ENCODE data around the gene COMMD1. TPM values are rescaled to one million over a fixed set of nuclear protein-coding genes. Genes with fewer than 3 reads are reported as not detected.
"Not testable (repeated sequence)": the region's sequence is repeated elsewhere in the genome, so short reads cannot be mapped to it uniquely, and the experiment has no call there.

The COMMD1 gene
- polyA plus RNA-seq, 1 donor = 43.4 TPM

DNA sequence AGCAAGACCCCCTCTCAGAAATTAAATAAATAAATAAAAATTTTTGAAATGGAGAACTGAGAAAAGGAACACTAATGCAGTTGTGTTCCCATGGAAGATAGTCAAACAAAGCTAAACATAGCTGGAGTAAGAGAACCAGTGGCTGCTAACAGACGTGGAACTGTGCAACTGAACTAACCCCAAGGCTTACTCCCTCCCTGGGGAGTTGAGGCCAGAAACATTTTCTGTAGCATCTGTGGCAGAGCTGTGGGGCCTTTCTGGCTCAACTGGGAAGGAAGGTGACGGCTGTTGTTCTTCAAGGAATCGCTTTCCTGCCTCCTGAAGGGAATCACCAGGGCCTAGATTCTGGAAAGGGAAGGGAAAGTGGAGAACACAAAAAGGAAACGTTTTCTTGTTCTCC, 236.6 kb downstream of the COMMD1 start:
- DNase-seq = no peak

DNA sequence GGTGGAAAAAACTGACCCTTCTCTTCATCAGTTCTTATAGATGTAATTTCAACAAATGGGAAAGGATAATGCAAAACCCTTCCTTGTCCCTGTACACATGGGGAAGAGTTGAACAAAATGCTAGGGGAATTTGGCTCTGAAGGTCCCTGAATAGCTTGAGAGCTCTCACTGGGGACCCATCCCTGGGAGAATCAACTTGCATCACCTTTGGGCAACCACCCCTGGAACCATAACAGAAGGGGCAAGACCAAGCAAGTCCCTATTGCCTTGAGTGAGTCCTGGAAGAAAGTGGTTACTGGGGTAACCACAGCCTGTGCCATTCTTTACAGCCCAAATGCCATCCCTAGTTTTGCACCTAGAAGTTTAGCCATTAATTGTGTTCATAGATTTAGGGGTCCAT, 238.2 kb downstream of the COMMD1 start:
- DNase-seq = no peak

DNA sequence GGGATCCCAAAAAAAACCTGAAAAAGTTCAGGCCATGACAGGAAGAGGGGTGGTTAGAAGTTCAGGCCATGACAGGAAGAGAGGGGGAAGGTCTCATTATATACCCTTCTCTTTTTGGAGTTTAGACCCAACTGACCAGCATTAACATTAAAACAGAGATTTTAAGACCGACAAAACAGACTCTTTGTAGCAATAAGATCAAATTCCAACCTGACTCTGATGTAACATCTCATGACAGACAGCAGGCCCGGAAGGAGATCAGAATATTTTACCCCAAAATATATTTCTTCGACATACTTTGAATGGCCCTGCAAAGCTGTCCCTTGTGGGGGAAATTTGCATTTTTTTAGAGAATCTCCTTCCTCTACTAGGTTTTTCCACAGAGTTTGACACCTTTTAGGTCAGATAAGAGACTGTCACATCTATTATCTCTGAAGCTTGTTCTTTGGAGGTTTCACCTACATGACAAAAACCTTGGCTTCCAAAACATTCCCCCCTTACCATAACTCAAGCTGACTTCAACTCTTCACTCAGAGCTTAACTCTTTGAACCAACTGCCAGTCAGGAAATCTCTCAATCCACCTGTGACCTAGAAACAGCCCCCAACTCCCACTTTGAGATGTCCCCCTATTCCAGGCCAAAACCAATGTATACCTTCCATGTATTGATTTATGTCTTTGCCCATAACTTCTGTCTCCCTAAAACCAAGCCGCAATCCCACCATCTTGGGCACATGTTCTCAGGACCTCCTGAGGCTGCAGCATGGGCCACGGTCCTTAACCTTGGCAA, 239.4 kb downstream of the COMMD1 start:
- no peak for DNase-seq

GRCh38 chr2:62145478-62146100, 240.1 kb downstream of the COMMD1 start:
- no peak for DNase-seq

GRCh38 chr2:62146790-62147189, 241.3 kb downstream of the COMMD1 start:
- DNase-seq = not testable (repeated sequence)

DNA sequence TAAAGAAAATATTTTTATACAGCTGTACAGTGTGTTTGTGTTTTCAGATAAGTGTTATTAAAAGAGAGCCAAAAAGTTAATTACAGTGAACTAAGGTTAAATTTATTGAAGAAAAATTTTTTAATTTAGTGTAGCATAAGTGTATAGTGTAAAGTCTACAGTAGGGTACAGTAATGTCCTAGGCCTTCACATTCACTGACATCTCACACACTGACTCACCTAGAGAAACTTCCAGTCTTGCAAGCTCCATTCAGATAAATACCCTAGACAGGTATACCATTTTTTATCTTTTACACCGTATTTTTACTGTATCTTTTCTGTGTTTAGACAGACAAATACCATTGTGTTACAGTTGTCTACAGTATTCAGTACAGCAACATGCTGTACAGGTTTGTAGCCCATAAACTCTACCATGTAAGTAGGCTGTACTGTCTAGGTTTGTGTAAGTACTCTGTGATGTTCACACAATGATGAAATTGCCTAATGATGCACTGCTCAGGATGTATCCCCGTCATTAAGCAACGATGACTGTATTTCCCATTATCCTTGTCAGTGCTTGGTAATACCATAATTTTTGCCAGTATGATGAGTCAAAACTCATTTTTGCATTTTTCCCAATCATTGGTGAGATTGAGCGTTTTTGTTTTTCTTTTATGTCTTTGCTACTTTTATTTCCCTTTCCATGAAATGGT, 242.3 kb downstream of the COMMD1 start:
- DNase-seq = no peak

GRCh38 chr2:62149708-62150107, 244.2 kb downstream of the COMMD1 start:
- DNase-seq = no peak

GRCh38 chr2:62150597-62151305, 245.3 kb downstream of the COMMD1 start:
- DNase-seq = no peak

GRCh38 chr2:62151306-62151638, 245.8 kb downstream of the COMMD1 start:
- no peak for DNase-seq

GRCh38 chr2:62152000-62152399, 246.5 kb downstream of the COMMD1 start:
- DNase-seq = no peak

GRCh38 chr2:62156861-62157496, 251.5 kb downstream of the COMMD1 start:
- no peak for DNase-seq

- DNase-seq = no peak
Observed at GRCh38 chr2:62158444-62159121, 253.1 kb downstream of the COMMD1 start.

GRCh38 chr2:62160691-62161090, 255.2 kb downstream of the COMMD1 start:
- not testable (repeated sequence) for DNase-seq

DNA sequence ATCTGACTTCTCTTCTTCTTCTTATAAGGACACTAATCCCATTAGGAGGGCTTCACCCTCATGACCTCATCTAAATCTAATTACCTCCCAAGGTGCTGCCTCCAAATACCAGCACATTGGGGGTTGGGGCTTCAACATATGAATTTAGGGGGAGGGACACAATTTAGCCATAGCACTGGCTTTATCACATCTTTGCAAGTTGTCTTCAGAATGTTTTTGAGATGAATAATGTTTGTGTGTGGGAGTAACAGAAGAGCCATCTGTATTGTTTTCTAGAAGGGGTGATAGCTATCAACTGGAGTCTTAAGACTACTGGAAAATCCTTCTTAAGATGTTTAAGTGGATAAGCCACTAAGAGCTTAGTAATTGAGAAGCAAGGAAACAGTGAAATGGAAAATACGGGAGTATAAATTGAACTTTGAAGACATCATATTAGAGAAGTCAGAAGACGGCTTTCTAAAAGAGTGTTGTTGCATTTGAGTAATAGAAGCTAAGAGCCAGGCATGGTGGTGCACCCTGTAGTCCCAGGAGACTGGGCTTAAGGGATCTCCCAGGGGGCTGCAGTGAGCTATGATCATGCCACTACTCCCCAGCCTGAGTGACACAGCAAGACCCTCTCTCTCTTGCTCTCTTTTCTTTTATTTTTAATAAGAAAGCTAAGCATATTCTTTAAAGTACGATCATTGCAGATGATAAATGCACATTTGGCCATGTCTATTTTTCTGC, 257.8 kb downstream of the COMMD1 start:
- no peak for DNase-seq

DNA sequence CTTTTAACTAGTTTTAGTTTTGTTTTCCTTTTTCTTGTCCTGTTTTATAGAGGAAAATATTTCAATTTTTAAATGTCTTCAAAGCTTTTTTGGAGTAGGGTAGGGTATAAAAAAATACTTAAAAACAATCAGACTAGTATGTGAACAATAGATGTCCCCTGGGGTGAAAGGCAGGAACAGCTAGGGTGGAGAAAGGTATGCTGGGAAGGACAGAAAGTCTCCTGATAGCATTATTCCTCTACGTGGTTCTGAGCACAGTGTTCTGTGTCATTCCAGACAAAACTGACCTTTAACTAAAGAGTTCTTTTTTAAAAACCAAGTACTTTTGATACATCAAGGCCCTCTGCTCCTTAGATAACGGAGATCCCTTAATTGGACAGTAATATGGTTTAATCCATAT, 258.4 kb downstream of the COMMD1 start:
- DNase-seq = no peak

GRCh38 chr2:62175728-62176127, 270.3 kb downstream of the COMMD1 start:
- no peak for DNase-seq

- no peak for DNase-seq
Observed at GRCh38 chr2:62176801-62177200, 271.3 kb downstream of the COMMD1 start.

DNA sequence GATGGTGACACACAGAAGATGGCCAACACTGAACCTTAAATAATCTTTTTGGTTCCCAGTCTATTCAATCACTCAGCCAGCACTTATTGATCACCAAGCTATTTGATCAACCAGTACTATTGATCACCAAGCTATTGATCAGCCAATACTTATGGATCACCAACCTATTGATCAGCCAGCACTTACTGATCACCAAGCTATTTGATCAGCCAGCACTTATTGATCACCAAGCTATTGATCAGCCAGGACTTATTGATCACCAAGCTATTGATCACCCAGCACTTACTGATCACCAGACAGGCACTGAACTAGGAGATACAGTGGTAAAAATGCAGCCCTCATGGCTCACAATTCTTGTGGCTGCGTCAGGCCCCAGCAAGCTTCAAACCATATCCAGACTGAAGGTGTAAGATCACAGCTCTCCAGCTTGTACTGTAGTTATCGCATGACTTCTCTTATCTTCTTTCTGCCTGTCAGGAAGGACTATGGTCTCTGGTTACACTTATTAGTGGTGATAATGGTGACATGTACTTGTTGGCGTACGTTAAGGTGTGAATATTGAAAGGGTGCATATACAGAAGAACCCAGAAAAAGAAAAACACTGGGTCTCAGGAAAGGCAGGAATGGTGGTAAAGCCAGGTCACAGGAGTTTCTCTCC, 272.0 kb downstream of the COMMD1 start:
- no peak for DNase-seq

DNA sequence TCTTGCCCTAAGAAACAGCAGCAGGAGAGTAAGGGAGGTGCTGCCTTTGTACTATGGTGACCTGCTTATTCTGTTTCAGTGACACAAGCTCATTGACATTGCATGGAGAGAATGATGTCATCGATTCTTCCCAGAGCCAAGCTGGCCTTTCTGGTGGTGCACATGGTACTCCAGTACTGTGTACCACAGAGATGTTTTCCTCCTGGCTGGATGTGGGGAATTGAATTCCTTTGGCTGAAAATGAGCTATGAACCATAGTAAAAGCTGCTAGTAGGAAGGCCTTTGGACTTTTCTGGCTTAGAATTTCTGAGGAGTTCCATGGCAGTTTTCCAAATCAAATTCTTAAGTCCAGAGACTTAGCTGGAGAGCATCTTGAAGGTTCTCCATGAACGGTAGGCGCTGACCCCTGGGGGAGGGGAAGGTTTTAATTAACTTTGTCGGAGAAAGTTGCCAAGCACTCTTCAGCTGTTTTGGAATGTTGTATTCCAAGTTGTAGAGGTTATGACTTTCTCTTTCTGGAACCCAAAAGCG, 273.3 kb downstream of the COMMD1 start:
- DNase-seq = peak; percentile 71

DNA sequence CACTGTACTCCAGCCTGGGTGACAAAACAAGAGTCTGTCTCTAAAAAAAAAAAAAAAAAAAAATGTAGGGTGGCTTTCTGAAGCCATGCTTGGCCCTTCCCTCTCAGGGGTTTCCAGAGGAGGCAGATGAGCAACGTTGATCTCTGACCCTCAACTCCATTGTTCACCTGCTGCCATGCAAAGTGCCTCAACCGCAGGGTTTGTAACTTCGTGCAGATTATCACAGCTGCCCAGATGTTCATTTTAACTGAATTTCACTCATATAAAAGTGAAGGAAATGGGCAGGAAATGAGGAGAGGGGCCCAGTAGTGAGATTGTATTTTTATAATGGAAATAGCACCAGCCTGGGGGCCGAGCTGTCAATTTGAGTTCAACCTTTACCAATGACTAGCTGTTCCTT, 275.5 kb downstream of the COMMD1 start:
- DNase-seq = no peak

- no peak for DNase-seq
Observed at GRCh38 chr2:62181843-62182242, 276.4 kb downstream of the COMMD1 start.

All from hindlimb muscle (tissue), 1 donor.